Measurements from ENCODE around the gene PRDM16.

GRCh38 chr1:3159121-3159520 lies 90.1 kb downstream of the PRDM16 start:
- no peak for TF ChIP-seq CTCF (IDR thresholded peaks at IDR 0.05)
- TF ChIP-seq POLR2AphosphoS5 (IDR thresholded peaks at IDR 0.05; ENCODE audit: low read depth, low read length), result no peak
